Measurements from ENCODE around the gene SDK2.
"Not testable (repeated sequence)": the region's sequence is repeated elsewhere in the genome, so short reads cannot be mapped to it uniquely, and the experiment has no call there.

Gene SDK2

GRCh38 chr17:73335591-73336407 lies 308.4 kb downstream of the SDK2 start:
- no peak for TF ChIP-seq CTCF (IDR thresholded peaks at IDR 0.05; ENCODE audit: borderline replicate concordance, control extremely low read depth, extremely low read depth, insufficient read depth, missing control alignments)
- in situ Hi-C loops (cut with MboI; ENCODE audit: low sequenced_read_pairs, unreplicated experiment), result no loop called here
- DNase-seq (ENCODE audit: low spot score), result no peak

- no peak for TF ChIP-seq CTCF (IDR thresholded peaks at IDR 0.05; ENCODE audit: borderline replicate concordance, control extremely low read depth, extremely low read depth, insufficient read depth, missing control alignments)
- DNase-seq (ENCODE audit: low spot score), result no peak
- in situ Hi-C loops (cut with MboI; ENCODE audit: low sequenced_read_pairs, unreplicated experiment), result no loop called here
Measured at GRCh38 chr17:73334771-73335513, 309.3 kb downstream of the SDK2 start.

- in situ Hi-C loops (cut with MboI; ENCODE audit: low sequenced_read_pairs, unreplicated experiment); DNase-seq (ENCODE audit: low spot score): not testable (repeated sequence)
Measured at GRCh38 chr17:73333445-73333844, 310.8 kb downstream of the SDK2 start.

GRCh38 chr17:73331060-73331459 lies 313.2 kb downstream of the SDK2 start:
- in situ Hi-C loops (cut with MboI; ENCODE audit: low sequenced_read_pairs, unreplicated experiment), result no loop called here
- no peak for TF ChIP-seq CTCF (IDR thresholded peaks at IDR 0.05; ENCODE audit: borderline replicate concordance, control extremely low read depth, extremely low read depth, insufficient read depth, missing control alignments)
- no peak for DNase-seq (ENCODE audit: low spot score)

- no peak for DNase-seq (ENCODE audit: low spot score)
- in situ Hi-C loops (cut with MboI; ENCODE audit: low sequenced_read_pairs, unreplicated experiment), result no loop called here
- no peak for TF ChIP-seq CTCF (IDR thresholded peaks at IDR 0.05; ENCODE audit: borderline replicate concordance, control extremely low read depth, extremely low read depth, insufficient read depth, missing control alignments)
Measured at GRCh38 chr17:73327676-73328075, 316.6 kb downstream of the SDK2 start.

GRCh38 chr17:73325527-73325842 lies 318.8 kb downstream of the SDK2 start:
- in situ Hi-C loops (cut with MboI; ENCODE audit: low sequenced_read_pairs, unreplicated experiment), result no loop called here
- TF ChIP-seq CTCF (IDR thresholded peaks at IDR 0.05; ENCODE audit: borderline replicate concordance, control extremely low read depth, extremely low read depth, insufficient read depth, missing control alignments), result no peak
- no peak for DNase-seq (ENCODE audit: low spot score)
